PFSK-1 (cell line): Measurements from ENCODE around the gene PALD1.

Source experiments
- POLR2AphosphoS5 ChIP-seq: IDR thresholded peaks from 2 replicates; pipeline ENCODE4 v1.6.1; 2012; ENCODE audit warnings: low read depth, mild to moderate bottlenecking, control low read depth, low read length, moderate library complexity
- SIN3A ChIP-seq: IDR thresholded peaks from 2 replicates; pipeline ENCODE4 v1.6.1; 2012; ENCODE audit warnings: mild to moderate bottlenecking, low read length, moderate library complexity, borderline replicate concordance; ENCODE audit not compliant: insufficient read depth
- TAF1 ChIP-seq: IDR thresholded peaks from 2 replicates; pipeline ENCODE4 v1.6.1; 2012; ENCODE audit warnings: low read length, control low read depth, borderline replicate concordance; ENCODE audit not compliant: insufficient read depth

GRCh38 chr10:70481105-70481504 lies 2.5 kb downstream of the PALD1 start:
- TF ChIP-seq SIN3A (no peak), TAF1 (no peak), POLR2AphosphoS5 (no peak)
